ENCODE results near the gene NDST1.
"Not testable (repeated sequence)": the region's sequence is repeated elsewhere in the genome, so short reads cannot be mapped to it uniquely, and the experiment has no call there.

NDST1 gene

DNA sequence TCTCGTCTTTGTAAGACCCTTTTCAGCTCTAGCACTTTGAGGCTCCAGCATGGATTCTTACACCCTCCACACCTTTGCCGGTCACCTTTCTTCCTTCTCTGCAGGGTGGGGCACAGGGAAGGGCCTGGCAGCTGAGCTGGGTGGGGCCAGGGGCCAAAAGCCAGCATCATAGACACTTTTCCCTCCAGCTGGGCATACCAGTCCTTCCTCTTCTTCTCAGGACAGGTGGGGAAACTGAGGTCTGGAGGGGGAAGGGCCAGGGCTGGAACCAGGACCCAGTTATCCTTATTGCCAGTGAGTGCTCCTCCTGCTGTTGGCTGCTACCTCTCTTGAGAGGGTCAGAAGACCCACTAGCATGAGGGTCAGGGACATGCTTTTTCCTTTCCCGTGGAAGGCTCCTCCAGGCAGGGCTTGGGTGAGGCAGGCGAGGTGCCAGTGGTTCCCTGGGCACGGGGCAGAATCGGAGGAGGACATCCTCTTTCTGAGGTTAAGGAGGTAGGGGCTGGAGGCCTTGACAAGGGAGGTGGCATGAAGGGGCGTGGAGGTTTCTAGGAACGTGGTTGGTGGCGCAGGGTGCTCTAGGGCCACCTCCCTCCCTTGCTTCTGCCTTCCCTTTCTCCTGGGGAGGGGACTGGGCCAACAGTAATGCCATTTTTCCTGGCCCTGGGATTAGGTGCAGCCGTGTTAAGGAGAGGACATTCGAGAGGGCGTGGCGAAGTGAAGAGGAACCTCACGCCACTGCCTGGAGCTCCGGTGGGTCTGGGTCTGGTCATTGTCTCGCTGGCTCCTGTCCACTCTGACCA lies at the start of gene NDST1:
Gene NDST1, plus strand, starts transcription at position 658 of the 803 bp plus-strand sequence. CDS start 13,124 bp downstream, outside the sequence.
- DNase-seq, result no peak

DNA sequence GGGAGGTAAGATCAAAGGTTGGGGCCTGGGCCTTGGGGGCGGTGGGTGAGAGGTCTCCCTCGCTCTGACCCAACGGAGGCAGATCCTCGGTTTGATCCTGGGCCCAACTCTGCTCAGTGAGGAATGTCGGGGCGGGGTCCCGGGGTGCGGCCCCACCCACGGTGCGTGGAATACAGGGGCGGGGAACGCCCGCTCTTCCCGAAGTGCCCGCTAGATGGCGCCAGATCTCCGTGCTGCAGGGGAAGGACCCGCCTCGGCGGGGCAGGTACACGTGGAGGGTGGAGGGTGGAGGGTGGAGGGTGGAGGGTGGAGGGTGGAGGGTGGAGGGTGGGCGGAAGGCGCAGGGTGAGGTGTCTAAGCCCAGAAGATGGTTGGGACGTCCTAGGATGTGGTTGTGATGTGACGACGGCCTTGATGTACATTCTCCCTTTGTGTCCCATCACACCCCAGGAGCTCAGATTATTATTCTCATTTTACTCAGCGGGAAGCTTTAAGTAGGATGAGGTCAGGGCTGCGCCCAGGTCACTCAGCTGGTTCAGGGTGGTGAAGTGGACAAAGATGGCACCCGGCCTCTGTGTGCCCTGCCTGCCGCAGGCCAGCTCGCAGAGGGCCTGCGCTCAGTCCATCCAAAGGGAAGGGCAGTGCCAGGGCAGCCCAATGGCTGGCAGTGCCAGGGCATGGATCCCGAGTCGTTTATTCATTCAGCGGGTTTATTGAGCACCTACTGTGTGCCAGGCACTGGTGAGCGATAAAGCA lies 49.0 kb upstream of the NDST1 start:
- DNase-seq, result no peak

- no peak for DNase-seq
Observed at GRCh38 chr5:150460781-150461180, 47.1 kb upstream of the NDST1 start.

DNA sequence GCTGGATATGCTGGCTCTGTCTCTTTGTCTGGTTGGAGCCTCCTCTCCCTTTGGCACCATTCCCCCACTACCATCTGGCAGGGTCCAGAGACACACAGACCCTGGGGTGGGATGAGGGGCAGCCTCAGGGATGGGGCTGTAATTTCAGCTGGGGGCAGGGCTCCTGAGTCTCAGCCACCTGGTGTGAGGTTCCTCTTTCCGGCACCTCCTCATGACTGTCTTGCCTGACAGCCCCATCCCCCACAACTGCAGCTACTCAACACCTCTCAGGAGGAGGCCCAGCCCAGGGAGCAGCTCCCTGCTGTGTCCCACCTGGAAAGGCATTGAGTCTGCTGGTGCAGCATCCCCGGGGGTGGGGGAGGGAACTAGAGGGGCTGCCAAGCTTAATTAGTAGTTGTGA lies 46.7 kb upstream of the NDST1 start:
- DNase-seq, result no peak

DNA sequence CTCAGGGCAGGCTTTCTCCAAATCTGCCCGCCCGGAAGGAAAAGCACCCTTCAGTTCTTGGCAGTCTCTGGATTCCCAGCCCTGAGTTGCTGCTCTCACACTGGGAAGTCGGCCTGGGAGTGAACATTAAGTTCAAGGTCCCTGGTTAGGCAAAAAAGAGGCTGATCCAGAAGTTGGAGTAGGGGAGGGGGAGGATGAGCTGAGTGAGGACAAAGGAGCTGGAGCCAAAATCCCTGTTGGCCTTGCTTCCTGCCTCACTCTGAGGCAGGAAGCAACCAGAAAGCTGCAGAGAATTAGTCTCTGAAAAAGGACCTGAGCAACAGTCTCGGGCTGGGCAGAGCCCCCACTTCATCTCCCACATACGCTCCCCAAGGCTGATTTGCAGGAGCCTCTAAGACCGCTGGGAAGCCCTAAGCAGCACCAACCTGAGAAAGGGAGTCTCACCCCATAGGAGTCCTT lies 43.3 kb upstream of the NDST1 start:
- no peak for DNase-seq

DNA sequence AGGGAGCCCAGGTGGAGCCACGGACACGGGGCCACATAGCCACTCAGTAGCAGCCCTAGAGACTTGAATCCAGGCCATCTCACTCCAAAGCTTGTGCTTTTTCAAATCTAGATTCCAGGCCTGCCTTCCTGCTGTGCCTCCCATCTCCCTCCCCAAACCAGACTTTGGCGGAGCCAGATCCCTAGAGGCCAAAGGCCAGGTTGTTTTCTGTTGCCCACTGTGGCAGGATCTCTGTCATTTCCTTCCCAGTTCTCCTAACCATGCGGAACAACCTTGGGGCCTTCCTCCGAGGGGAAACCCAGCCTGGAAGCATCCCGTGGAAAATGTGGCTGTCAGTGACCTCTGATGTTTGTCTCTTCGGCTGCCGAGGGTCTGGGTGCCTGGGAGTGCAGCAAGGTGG lies 42.0 kb upstream of the NDST1 start:
- DNase-seq, result no peak

DNA sequence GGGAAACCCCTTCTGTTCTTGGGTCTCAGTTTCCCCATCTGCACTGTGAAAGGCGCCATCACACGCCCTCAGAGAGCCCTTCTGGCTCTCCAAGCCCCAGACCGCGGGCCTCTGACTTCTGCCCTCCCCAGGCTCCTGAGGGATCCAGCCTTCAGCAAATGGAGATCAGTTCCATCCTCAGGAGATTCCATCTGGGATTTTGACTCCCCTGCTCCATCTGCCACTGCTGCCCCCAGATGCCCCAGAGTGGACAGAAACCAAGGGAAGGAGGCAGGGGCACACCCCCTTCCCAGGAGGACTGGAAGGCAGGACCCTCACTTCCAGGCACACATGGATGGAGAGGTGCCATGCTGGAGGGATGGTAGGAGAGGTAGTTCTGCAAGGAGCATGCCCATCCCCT lies 39.7 kb upstream of the NDST1 start:
- no peak for DNase-seq

DNA sequence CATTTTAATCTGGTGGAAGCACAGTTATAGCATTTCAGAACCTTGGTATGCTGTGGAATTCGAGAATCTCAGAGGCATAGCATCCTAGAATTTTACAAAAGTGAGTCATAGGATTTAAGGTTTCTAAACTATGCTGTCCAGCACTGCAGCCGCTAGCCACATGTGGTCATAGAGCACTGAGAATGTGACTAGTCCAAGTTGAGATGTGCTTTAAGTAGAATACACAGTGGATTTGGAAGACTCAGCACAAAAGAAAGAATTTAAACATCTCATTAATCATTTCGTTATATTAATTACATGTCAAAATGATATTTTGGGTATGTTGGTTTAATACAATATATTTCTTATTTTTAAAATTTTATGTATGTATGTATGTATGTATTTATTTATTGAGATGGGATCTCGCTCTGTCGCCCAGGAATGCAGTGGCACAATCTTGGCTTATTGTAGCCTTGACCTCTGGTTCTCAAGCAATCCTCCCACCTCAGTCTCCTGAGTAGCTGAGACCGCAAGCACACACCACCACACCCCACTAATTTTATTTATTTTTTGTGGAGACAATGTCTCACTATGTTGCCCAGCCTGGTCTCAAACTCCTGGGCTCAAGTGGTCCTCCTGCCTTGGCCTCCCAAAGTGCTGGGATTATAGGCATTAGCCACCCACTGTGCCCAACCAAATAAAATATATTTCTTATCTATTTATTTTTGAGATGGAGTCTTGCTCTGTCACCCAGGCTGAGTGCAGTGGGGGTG lies 38.0 kb upstream of the NDST1 start:
- DNase-seq, result no peak

DNA sequence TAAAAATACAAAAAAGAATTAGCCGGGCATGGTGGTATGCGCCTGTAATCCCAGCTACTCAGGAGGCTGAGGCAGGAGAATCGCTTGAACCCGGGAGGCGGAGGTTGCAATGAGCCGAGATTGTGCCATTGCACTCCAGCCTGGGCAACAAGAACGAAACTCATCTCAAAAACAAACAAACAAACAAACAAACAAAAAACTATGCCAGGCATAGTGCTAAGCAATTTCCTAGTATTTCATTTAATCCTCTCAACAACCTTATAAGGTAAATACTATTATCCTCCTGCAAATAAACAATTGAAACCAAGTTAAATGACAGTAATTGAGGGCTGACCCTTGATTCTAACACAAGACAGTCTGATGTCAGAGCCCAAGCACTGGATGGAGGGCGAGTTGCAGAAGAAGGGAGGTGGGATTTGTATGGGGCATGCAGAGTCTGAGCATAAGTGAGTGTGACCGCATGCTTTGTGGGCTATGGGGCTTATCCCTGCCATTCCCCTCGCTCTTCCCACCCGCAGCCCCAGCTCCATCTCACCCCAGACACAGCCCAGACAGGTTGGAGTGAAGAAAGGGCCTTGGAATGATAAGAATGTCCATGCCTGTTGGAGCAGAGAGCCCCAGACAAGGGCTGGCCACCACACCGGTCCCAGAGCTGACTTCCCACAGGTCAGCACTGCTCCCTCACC lies 34.1 kb upstream of the NDST1 start:
- DNase-seq, result no peak

DNA sequence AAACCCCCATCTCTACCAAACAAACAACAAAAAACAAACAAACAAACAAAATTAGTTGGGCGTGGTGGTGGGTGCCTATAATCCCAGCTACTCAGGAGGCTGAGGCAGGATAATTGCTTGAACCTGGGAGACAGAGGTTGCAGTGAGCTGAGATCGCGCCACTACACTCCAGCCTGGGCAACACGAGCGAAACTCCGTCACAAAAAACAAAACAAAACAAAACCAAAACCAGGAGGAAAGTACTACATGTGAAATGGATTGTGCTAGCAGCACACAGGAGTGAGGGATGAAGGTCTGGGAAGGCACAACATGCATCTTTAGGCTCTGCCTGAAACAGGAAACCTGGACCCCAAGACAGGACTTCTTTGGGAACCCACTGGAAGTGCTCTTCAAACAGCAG lies 31.4 kb upstream of the NDST1 start:
- not testable (repeated sequence) for DNase-seq

DNA sequence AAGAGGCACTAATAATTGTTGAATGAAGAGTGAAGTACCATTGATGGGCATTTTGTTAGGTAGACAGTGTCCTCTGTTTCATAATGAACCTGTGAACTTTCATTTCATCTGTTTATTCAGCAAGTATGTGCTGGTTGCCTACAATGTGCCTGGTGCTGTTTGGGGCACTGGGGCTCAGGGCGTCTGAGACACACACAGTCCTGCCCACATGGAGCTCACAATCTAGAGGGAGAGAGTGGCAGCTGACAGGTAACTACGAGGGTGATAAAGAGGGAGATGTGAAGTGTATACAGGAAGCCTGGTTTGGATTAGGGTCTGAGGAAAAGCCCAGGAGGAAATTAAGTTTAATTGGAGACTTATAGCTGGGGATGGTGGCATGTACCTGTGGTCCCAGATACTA lies 28.5 kb upstream of the NDST1 start:
- DNase-seq, result no peak

DNA sequence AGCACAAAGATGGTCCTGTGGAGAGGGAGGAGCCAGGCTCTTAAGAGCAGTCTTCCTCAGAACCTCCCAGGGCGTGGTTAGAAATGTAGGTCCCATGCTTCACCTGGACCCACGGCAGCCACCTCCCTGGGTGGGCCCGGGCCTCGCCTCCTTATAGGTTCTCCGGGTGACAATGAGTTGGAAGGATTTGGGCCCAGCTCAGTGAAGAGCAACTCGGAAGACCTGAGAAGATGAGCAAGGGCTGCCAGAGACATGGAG lies 26.3 kb upstream of the NDST1 start:
- DNase-seq, result no peak

GRCh38 chr5:150481972-150482406 lies 25.9 kb upstream of the NDST1 start:
- no peak for DNase-seq

DNA sequence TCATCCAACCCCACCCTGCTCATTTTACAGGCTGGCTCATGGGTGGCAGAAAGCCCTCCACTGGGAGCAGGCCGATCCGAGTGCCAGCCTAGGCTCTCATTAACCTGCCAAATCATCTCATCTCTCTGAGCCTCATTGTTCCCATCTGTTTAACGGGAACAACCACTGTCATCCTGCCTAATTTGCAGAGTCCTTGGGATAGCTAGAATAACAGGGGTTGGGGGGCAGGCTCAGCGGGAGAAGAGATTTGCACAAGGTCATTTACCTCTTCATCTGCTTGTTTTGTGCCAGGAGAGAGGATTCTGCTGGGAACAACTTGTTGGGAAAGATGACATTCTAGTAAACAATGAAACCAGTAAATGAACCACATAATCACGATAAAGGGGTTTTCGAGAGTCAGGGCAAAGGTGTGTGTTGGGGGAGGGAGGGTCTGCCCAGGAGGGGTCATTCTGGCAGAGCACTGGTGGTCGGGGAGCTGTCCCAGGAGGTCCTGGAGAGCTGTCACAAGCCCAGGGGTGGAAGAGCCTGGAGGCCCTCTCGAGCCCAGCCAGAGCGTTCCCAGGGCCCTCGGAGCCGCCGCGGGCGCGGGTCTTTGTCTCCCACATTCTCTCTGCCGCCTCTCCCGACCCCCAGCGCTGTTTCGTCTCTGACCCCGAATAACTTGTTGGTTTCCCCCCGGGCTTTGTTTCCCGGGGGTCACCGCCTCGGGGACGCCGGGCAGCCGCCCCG lies 22.8 kb upstream of the NDST1 start:
- DNase-seq, result no peak

DNA sequence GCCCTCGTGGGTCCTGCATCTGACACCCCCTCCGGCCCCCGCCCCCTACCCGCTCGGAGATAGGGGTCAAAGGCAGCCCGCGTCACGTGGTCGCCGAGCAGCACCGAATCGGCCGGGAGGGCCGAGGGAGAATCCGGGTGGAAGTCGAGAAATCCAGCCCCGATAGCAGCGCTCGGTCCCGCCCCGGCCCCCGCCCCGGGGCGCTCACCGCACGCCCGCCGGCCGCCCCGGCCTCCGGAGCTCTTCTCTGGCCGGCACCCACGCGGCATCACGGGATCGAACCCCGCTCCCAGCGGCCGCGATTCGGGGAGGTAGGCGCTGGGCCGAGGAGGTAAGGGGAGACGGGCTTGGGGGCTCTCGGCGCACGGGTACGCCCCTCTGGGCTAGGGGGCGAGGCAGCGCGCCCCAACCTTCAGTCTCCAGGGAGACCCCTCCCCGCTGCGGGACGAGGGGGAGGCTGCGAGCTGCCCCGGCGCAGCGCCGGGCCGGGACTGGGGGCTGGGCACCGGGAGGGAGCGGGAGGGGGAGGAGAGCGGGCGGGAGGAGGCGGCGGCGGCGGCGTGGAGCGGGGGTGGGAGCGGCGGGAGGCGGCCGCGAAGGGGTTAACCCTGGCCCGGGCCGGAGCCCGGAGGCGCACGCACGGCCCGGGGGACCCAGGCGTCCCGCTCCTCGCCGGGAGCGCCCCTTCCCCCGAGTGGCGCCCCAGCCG lies 22.1 kb upstream of the NDST1 start:
- DNase-seq, result no peak

- no peak for DNase-seq
Observed at GRCh38 chr5:150486402-150487198, 21.3 kb upstream of the NDST1 start.

GRCh38 chr5:150487199-150488061 lies 20.5 kb upstream of the NDST1 start:
- no peak for DNase-seq

- no peak for DNase-seq
Observed at GRCh38 chr5:150488519-150489359, 19.2 kb upstream of the NDST1 start.

Data from NCI-H1105 (cell line).